CD4-positive, alpha-beta memory T cell (primary cell): ENCODE data around the gene SEPTIN7. TPM values are rescaled to one million over a fixed set of nuclear protein-coding genes. Genes with fewer than 3 reads are reported as not detected.

Source experiments
- CTCF ChIA-PET: fragments of 350-600 bp; sonication (Branson Sonifier 250); formaldehyde crosslinking; loops from one replicate; lab custom pipeline; 2021; ENCODE audit warnings: inconsistent platforms; ENCODE audit not compliant: partially characterized antibody; lab: Charles Lee
- POLR2A ChIA-PET: fragments of 350-600 bp; sonication (Branson Sonifier 250); formaldehyde crosslinking; loops from one replicate; lab custom pipeline; 2021; ENCODE audit not compliant: partially characterized antibody; lab: Charles Lee
- DNase-seq, 5 donors: peaks; one replicate each; pipeline versions ENCODE4 v3.0.0 to v3.0.0-alpha.2; 2020 to 2022; ENCODE audit warnings: mixed read lengths in 1 of 5
- H3K27ac ChIP-seq: one replicate; pipeline ENCODE4 v1.7.0; 2013; ENCODE audit warnings: low read depth, low read length
- H3K27me3 ChIP-seq: 2 replicates; pipeline ENCODE4 v1.7.0; 2013; ENCODE audit warnings: mild to moderate bottlenecking, low read length, moderate library complexity; ENCODE audit not compliant: insufficient read depth
- H3K36me3 ChIP-seq: 2 replicates; pipeline ENCODE4 v1.7.0; 2013; ENCODE audit warnings: mild to moderate bottlenecking, low read length, moderate library complexity; ENCODE audit not compliant: insufficient read depth
- H3K4me1 ChIP-seq: 2 replicates; pipeline ENCODE4 v1.7.0; 2013; ENCODE audit warnings: mild to moderate bottlenecking, low read length, moderate library complexity; ENCODE audit not compliant: insufficient read depth
- H3K4me3 ChIP-seq, 2 donors: one replicate each; pipeline ENCODE4 v1.7.0; 2013; ENCODE audit warnings: low read length in 2 of 2, mild to moderate bottlenecking in 1 of 2
- H3K9me3 ChIP-seq, 2 donors: one replicate each; pipeline ENCODE4 v1.7.0; 2013; ENCODE audit warnings: low read length in 2 of 2, control low read depth in 1 of 2; ENCODE audit not compliant: control insufficient read depth in 1 of 2
- H3K27ac Mint-ChIP-seq, 7 donors: one replicate each; pipeline ENCODE4 v1.8.0; 2020 to 2021; ENCODE audit warnings: mixed read lengths in 7 of 7, mild to moderate bottlenecking in 6 of 7, inconsistent platforms in 3 of 7, moderate library complexity in 3 of 7
- H3K27me3 Mint-ChIP-seq, 2 donors: one replicate each; pipeline ENCODE4 v1.8.0; 2020 to 2021; ENCODE audit warnings: mixed read lengths in 2 of 2
- H3K36me3 Mint-ChIP-seq, 2 donors: one replicate each; pipeline ENCODE4 v1.8.0; 2020 to 2021; ENCODE audit warnings: mixed read lengths in 2 of 2, inconsistent platforms in 1 of 2, mild to moderate bottlenecking in 1 of 2
- H3K4me1 Mint-ChIP-seq, 4 donors: one replicate each; pipeline ENCODE4 v1.8.0; 2020 to 2021; ENCODE audit warnings: mixed read lengths in 4 of 4, mild to moderate bottlenecking in 1 of 4
- H3K4me3 Mint-ChIP-seq, 8 donors: one replicate each; pipeline ENCODE4 v1.8.0; 2020 to 2021; ENCODE audit warnings: mixed read lengths in 8 of 8, mild to moderate bottlenecking in 7 of 8, moderate library complexity in 6 of 8, inconsistent platforms in 3 of 8
- H3K9me3 Mint-ChIP-seq, 8 donors: one replicate each; pipeline ENCODE4 v1.8.0; 2020 to 2021; ENCODE audit warnings: mixed read lengths in 8 of 8, mild to moderate bottlenecking in 5 of 8, inconsistent platforms in 3 of 8, moderate library complexity in 1 of 8
- intact Hi-C: fragments of 100-400 bp; cut with micrococcal nuclease; formaldehyde crosslinking; loops from one replicate; pipeline ENCODE4 v1.15.1; 2023
- polyA plus RNA-seq, 2 donors: library from polyadenylated mRNA; unstranded; fragments of 300-500 nt; fragmentation: Illumina TruSeq; gene quantifications; one replicate each; pipeline ENCODE4 v1.2.3, GENCODE V29; 2021
- total RNA-seq, 2 experiments: library from RNA; stranded (reverse); gene quantifications; one replicate each; pipeline ENCODE4 v1.2.3, GENCODE V29; 2021

Gene SEPTIN7
- total and polyA plus RNA-seq, 4 experiments from 2014 or later: 197 to 662 (median 390) TPM

GRCh38 chr7:35758421-35758820 lies 42.4 kb upstream of the SEPTIN7 start:
- DNase-seq: peak in 1 of 5 donors; percentile 5
- H3K27me3 Mint-ChIP-seq: no peaks in the 10 kb centered on the region
- no peaks in the 10 kb centered on the region for H3K36me3 Mint-ChIP-seq
- no peak overlapping the region for H3K27ac ChIP-seq
- H3K9me3 Mint-ChIP-seq: no peaks in the 10 kb centered on the region
- POLR2A ChIA-PET: no interaction called here
- CTCF ChIA-PET: no interaction called here
- H3K36me3 ChIP-seq: no peaks in the 10 kb centered on the region
- H3K9me3 ChIP-seq: no peaks in the 10 kb centered on the region
- peaks cover 2 to 6% (median 4%) of the 10 kb centered on the region in 4 donors for H3K4me1 Mint-ChIP-seq
- no peaks in the 10 kb centered on the region for H3K27me3 ChIP-seq
- no peak overlapping the region for H3K27ac Mint-ChIP-seq
- H3K4me3 Mint-ChIP-seq: no peak overlapping the region
- intact Hi-C loops: no loop called here
- no peak overlapping the region for H3K4me3 ChIP-seq
- no peaks in the 10 kb centered on the region for H3K4me1 ChIP-seq

DNA sequence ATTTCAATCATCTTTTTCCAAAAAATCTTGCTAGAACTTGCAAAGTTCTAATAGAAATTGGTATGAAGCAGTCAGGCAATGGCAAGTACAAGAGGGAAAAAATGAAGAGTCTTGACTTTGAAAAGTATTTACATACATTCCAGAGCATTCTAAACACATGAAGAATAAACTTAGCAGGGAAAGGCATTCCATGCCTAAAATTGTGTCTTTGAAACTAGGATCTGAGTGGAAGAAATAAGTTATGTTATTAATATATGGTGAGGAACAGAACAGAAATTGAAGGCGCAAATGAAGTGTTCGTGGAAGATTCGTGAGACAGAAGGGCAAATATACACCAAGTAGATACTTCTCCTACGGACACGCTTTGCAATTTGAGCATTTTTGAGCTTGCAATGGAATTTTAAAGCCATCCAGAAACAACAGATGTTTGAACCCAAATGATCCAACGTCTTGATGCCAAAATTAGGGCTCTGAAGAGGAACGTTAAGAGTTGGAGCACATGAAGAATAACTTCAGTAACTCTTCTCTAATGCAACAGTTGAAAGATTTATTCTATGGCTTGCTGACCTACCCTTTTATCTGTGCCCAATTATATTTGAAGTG lies 40.6 kb upstream of the SEPTIN7 start:
- Histone ChIP-seq H3K4me1 (no peaks in the 10 kb centered on the region), H3K9me3 (no peaks in the 10 kb centered on the region), H3K27ac (no peak overlapping the region), H3K27me3 (no peaks in the 10 kb centered on the region), H3K4me3 (no peak overlapping the region), H3K36me3 (no peaks in the 10 kb centered on the region)
- Mint-ChIP-seq H3K27ac (no peak overlapping the region), H3K9me3 (no peaks in the 10 kb centered on the region), H3K36me3 (no peaks in the 10 kb centered on the region), H3K4me3 (no peak overlapping the region), H3K4me1 (peaks cover 2 to 6% (median 4%) of the 10 kb centered on the region in 4 donors), H3K27me3 (no peaks in the 10 kb centered on the region)
- no peak for DNase-seq
- ChIA-PET POLR2A (no interaction called here), CTCF (no interaction called here)
- intact Hi-C loops: no loop called here

DNA sequence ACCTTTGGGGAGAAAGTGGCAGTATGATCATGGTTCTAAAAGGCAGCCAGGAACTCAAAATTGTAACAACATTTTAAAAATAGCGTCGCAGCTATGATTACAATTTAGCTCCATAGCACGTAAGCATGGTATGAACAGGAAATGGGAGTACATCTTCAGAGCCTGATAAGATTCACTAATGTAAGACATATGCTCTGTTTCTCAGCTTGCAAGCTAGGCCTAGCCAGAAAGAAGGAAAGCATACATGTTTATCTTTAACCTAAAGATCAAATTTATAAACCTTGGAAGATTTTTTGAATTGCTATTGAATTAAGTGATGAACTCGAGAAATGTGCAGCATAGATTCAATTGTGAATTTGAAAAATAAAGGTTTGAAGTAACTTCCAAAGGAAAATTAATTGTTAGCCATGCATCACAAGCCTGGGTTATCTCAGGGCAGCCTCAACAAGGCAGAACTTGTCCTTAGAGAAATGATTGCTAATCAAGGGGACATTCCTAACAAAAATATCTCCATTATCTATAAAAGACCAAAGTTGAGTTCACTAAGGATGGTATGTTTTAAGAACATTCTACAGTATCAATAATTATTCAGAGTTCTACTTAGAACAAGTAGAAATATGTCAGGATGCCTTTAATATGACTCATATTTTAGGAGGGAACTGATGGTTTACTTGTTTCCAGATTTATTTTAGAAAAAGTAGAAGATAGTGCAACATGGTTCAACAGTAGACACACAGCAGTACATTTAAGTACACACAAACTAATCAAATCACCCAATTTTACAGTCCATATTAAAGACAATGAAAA lies 38.8 kb upstream of the SEPTIN7 start:
- no peaks in the 10 kb centered on the region for H3K36me3 Mint-ChIP-seq
- Histone ChIP-seq H3K4me3 (no peak overlapping the region), H3K36me3 (no peaks in the 10 kb centered on the region), H3K27me3 (no peaks in the 10 kb centered on the region), H3K27ac (no peak overlapping the region), H3K9me3 (no peaks in the 10 kb centered on the region), H3K4me1 (no peaks in the 10 kb centered on the region)
- intact Hi-C loops: no loop called here
- H3K9me3 Mint-ChIP-seq: peaks cover 0 to 5% (median 0%) of the 10 kb centered on the region in 8 donors
- H3K4me3 Mint-ChIP-seq: no peak overlapping the region
- no peak overlapping the region for H3K27ac Mint-ChIP-seq
- ChIA-PET CTCF (no interaction called here), POLR2A (no interaction called here)
- H3K27me3 Mint-ChIP-seq: peaks cover 2 to 3% of the 10 kb centered on the region in 2 donors
- H3K4me1 Mint-ChIP-seq: peaks cover 2 to 6% (median 4%) of the 10 kb centered on the region in 4 donors
- DNase-seq: no peak

DNA sequence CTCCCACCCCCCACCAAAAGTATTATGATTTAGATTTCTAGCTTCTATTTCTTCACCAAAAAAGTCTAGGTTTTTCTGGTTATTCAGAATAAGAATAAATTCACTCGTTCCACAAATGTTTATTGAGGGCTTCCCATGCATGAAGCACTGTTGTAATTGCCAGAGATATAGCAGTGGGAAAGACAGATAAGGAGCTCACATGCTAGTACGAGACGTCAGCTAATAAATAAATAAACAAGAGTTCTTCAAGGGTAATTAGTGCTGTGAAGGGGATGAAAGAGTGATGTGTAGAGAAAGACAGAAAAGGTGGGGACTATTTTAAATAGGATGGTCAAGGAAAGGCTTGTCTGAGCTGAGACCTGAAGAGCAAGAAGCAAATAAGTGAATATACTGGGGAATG lies 38.1 kb upstream of the SEPTIN7 start:
- Histone ChIP-seq H3K36me3 (no peaks in the 10 kb centered on the region), H3K27ac (no peak overlapping the region), H3K27me3 (no peaks in the 10 kb centered on the region), H3K9me3 (no peaks in the 10 kb centered on the region), H3K4me3 (no peak overlapping the region), H3K4me1 (no peaks in the 10 kb centered on the region)
- Mint-ChIP-seq H3K27ac (no peak overlapping the region), H3K27me3 (peaks cover 2 to 3% of the 10 kb centered on the region in 2 donors), H3K36me3 (no peaks in the 10 kb centered on the region), H3K4me3 (no peak overlapping the region), H3K9me3 (peaks cover 0 to 8% (median 0%) of the 10 kb centered on the region in 8 donors), H3K4me1 (peaks cover 2 to 6% (median 4%) of the 10 kb centered on the region in 4 donors)
- intact Hi-C loops: no loop called here
- DNase-seq: no peak
- ChIA-PET CTCF (no interaction called here), POLR2A (no interaction called here)

DNA sequence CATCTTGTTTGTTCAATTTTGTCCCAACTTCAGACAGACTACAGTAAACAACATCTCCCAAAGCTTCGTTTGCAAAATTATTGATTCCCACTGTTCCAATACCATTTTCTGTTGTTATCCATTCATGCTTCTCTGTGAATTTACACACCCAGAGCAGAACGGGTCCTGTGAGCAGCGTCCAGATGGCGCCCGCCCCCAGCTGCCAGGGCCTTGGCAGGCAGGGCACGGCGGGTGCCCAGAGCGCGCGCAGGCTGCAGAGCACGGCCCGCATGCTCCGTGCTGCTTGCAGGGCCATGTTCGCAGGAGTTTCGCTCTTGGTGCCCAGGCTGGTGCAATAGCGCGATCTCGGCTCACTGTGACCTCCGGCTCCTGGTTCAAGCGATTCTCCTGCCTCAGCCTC lies 32.5 kb upstream of the SEPTIN7 start:
- peaks cover 0 to 8% (median under 1%) of the 10 kb centered on the region in 8 donors for H3K9me3 Mint-ChIP-seq
- ChIA-PET POLR2A (no interaction called here), CTCF (interaction anchor here (1.3 kb wide), 1 partner anchor 145 kb away, joined by 3 read pairs; no protein-coding TSS in a partner anchor)
- intact Hi-C loops: no loop called here
- H3K4me1 Mint-ChIP-seq: no peaks in the 10 kb centered on the region
- H3K36me3 Mint-ChIP-seq: no peaks in the 10 kb centered on the region
- H3K27ac ChIP-seq: no peak overlapping the region
- no peaks in the 10 kb centered on the region for H3K9me3 ChIP-seq
- no peaks in the 10 kb centered on the region for H3K4me1 ChIP-seq
- H3K27me3 Mint-ChIP-seq: peaks cover 2 to 3% of the 10 kb centered on the region in 2 donors
- no peaks in the 10 kb centered on the region for H3K36me3 ChIP-seq
- no peak overlapping the region for H3K4me3 Mint-ChIP-seq
- no peak overlapping the region for H3K4me3 ChIP-seq
- DNase-seq: no peak
- no peaks in the 10 kb centered on the region for H3K27me3 ChIP-seq
- H3K27ac Mint-ChIP-seq: no peak overlapping the region

GRCh38 chr7:35771776-35772175 lies 29.1 kb upstream of the SEPTIN7 start:
- no peak for DNase-seq
- H3K4me1 Mint-ChIP-seq: no peaks in the 10 kb centered on the region
- H3K36me3 Mint-ChIP-seq: no peaks in the 10 kb centered on the region
- ChIA-PET POLR2A (no interaction called here), CTCF (no interaction called here)
- H3K27ac Mint-ChIP-seq: no peak overlapping the region
- Histone ChIP-seq H3K9me3 (no peaks in the 10 kb centered on the region), H3K4me1 (no peaks in the 10 kb centered on the region), H3K27me3 (no peaks in the 10 kb centered on the region), H3K36me3 (no peaks in the 10 kb centered on the region), H3K4me3 (no peak overlapping the region), H3K27ac (no peak overlapping the region)
- intact Hi-C loops: no loop called here
- H3K27me3 Mint-ChIP-seq: no peaks in the 10 kb centered on the region
- H3K9me3 Mint-ChIP-seq: peaks cover 0 to 4% (median under 1%) of the 10 kb centered on the region in 8 donors
- H3K4me3 Mint-ChIP-seq: no peak overlapping the region

DNA sequence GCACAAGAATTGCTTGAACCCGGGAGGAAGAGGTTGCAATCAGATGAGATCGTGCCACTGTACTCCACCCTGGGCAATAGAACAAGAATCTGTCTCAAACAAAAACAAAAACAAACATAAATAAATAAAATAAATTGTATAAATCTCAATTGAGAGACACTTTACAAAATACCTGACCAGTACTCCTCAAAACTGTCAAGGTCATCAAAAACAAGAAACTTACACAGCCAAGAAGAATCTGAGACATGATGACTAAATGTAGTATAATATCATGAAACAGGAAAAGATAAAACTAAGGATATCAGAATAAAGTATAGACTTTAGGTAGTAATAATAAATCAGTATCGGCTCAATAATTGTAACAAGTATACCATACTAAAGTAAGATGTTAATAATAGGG lies 26.9 kb upstream of the SEPTIN7 start:
- H3K36me3 ChIP-seq: no peaks in the 10 kb centered on the region
- H3K4me3 Mint-ChIP-seq: no peak overlapping the region
- DNase-seq: no peak
- POLR2A ChIA-PET: no interaction called here
- no peak overlapping the region for H3K27ac Mint-ChIP-seq
- no peak overlapping the region for H3K4me3 ChIP-seq
- no peaks in the 10 kb centered on the region for H3K27me3 Mint-ChIP-seq
- H3K4me1 Mint-ChIP-seq: no peaks in the 10 kb centered on the region
- CTCF ChIA-PET: no interaction called here
- no peaks in the 10 kb centered on the region for H3K4me1 ChIP-seq
- H3K9me3 ChIP-seq: no peaks in the 10 kb centered on the region
- no peak overlapping the region for H3K27ac ChIP-seq
- no peaks in the 10 kb centered on the region for H3K36me3 Mint-ChIP-seq
- intact Hi-C loops: no loop called here
- H3K27me3 ChIP-seq: no peaks in the 10 kb centered on the region
- H3K9me3 Mint-ChIP-seq: no peaks in the 10 kb centered on the region
